Neural progenitor cell (in vitro differentiated cells): Measurements from ENCODE around the gene SLC25A34. TPM values are rescaled to one million over a fixed set of nuclear protein-coding genes. Genes with fewer than 3 reads are reported as not detected.

Source experiments
- DNase-seq: peaks from one replicate; pipeline ENCODE4 v3.0.0-alpha.2; 2016; ENCODE audit warnings: low spot score
- H2AFZ ChIP-seq: fragments of 200-600 bp; sonication (generic); replicated peaks from 2 replicates; pipeline ENCODE4 v1.6.1; 2016; ENCODE audit warnings: antibody characterized with exemption
- H3F3A ChIP-seq: fragments of 200-600 bp; sonication (generic); 2 replicates; pipeline ENCODE4 v1.6.1; 2016; ENCODE audit warnings: antibody characterized with exemption, low read depth
- H3K27ac ChIP-seq: fragments of 200-600 bp; sonication (generic); 2 replicates; pipeline ENCODE4 v1.5.1; 2016; ENCODE audit warnings: mild to moderate bottlenecking
- H3K27me3 ChIP-seq: fragments of 200-600 bp; sonication (generic); 2 replicates; pipeline ENCODE4 v1.6.1; 2016; ENCODE audit warnings: mild to moderate bottlenecking, moderate library complexity
- H3K36me3 ChIP-seq: fragments of 200-600 bp; sonication (generic); 2 replicates; pipeline ENCODE4 v1.5.1; 2016
- H3K4me1 ChIP-seq: fragments of 200-600 bp; sonication (generic); 2 replicates; pipeline ENCODE4 v1.6.1; 2016; ENCODE audit warnings: mixed run types
- H3K4me2 ChIP-seq: fragments of 200-600 bp; sonication (generic); 2 replicates; pipeline ENCODE4 v1.6.1; 2016
- H3K4me3 ChIP-seq: fragments of 200-600 bp; sonication (generic); 2 replicates; pipeline ENCODE4 v1.5.1; 2016
- H3K79me2 ChIP-seq: fragments of 200-600 bp; sonication (generic); 2 replicates; pipeline ENCODE4 v1.6.1; 2016; ENCODE audit warnings: low read depth
- H3K9ac ChIP-seq: fragments of 200-600 bp; sonication (generic); 2 replicates; pipeline ENCODE4 v1.6.1; 2016
- H3K9me3 ChIP-seq: fragments of 200-600 bp; sonication (generic); 2 replicates; pipeline ENCODE4 v1.5.1; 2016; ENCODE audit warnings: low read depth
- H4K20me1 ChIP-seq: fragments of 200-600 bp; sonication (generic); 2 replicates; pipeline ENCODE4 v1.6.1; 2016; ENCODE audit warnings: low read depth
- H3K27ac Mint-ChIP-seq: 3 replicates; pipeline ENCODE4 v1.8.0; 2021; ENCODE audit warnings: mixed read lengths
- H3K27me3 Mint-ChIP-seq: 2 replicates; pipeline ENCODE4 v1.8.0; 2022; ENCODE audit warnings: low read depth, mild to moderate bottlenecking, inconsistent platforms, moderate library complexity, mixed read lengths; ENCODE audit not compliant: insufficient read depth
- H3K36me3 Mint-ChIP-seq: 3 replicates; pipeline ENCODE4 v1.8.0; 2021; ENCODE audit warnings: mixed read lengths
- H3K4me1 Mint-ChIP-seq: 3 replicates; pipeline ENCODE4 v1.8.0; 2021; ENCODE audit warnings: mixed read lengths
- H3K4me3 Mint-ChIP-seq: 3 replicates; pipeline ENCODE4 v1.8.0; 2021; ENCODE audit warnings: mild to moderate bottlenecking, moderate library complexity, mixed read lengths
- H3K9me3 Mint-ChIP-seq: 3 replicates; pipeline ENCODE4 v1.8.0; 2020; ENCODE audit warnings: mixed read lengths
- EZH2 ChIP-seq: fragments of 200-600 bp; sonication (generic); IDR thresholded peaks from 2 replicates; pipeline ENCODE4 v1.6.1; 2017; ENCODE audit warnings: antibody characterized with exemption, mild to moderate bottlenecking, moderate library complexity
- EZH2phosphoT487 ChIP-seq: fragments of 200-600 bp; sonication (generic); IDR thresholded peaks from 2 replicates; pipeline ENCODE4 v1.6.1; 2017; ENCODE audit warnings: antibody characterized with exemption
- total RNA-seq: library from RNA; depleted of rRNA; stranded (reverse); fragments of >200 nt; gene quantifications from 2 replicates; pipeline ENCODE4 v1.2.3, GENCODE V29; 2015; ENCODE audit warnings: low replicate concordance
- TF ChIP-seq, protein P1 (sequence below): fragments of 200-600 bp; sonication (generic); IDR thresholded peaks from 2 replicates; pipeline ENCODE4 v1.5.1; 2017; ENCODE audit warnings: antibody characterized with exemption, mild to moderate bottlenecking

SLC25A34 gene
- total RNA-seq, 1 donor from 2014 or later: 0.34 TPM

DNA sequence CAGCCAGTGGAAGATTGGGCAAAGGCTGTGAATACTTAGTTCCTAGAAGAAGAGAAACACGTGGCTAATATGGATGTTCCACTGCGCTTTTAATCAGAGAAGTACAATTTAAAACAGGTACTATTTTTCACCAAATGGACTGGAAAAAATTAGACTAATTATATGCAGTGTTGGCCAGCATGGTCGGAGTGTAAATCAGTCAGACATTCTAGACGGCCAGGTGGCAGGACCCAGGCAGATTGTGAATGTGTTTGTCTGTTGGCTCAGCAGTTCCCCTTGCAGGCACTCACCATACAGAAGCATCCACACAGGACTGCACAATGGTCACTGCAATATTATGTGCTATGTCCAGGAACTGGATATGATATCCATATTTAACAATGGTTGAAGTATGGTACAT lies 23.9 kb upstream of the SLC25A34 start:
- no peak overlapping the region for H3K27ac ChIP-seq
- no peaks in the 10 kb centered on the region for H3K36me3 ChIP-seq
- TF ChIP-seq, protein P1, sequence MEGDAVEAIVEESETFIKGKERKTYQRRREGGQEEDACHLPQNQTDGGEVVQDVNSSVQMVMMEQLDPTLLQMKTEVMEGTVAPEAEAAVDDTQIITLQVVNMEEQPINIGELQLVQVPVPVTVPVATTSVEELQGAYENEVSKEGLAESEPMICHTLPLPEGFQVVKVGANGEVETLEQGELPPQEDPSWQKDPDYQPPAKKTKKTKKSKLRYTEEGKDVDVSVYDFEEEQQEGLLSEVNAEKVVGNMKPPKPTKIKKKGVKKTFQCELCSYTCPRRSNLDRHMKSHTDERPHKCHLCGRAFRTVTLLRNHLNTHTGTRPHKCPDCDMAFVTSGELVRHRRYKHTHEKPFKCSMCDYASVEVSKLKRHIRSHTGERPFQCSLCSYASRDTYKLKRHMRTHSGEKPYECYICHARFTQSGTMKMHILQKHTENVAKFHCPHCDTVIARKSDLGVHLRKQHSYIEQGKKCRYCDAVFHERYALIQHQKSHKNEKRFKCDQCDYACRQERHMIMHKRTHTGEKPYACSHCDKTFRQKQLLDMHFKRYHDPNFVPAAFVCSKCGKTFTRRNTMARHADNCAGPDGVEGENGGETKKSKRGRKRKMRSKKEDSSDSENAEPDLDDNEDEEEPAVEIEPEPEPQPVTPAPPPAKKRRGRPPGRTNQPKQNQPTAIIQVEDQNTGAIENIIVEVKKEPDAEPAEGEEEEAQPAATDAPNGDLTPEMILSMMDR: no peak
- no peak for TF ChIP-seq EZH2phosphoT487
- no peak for TF ChIP-seq EZH2
- no peak overlapping the region for H3K4me3 ChIP-seq
- peaks cover 18% of the 10 kb centered on the region for H4K20me1 ChIP-seq
- Mint-ChIP-seq H3K27ac (no peak overlapping the region), H3K4me1 (peaks cover 4% of the 10 kb centered on the region), H3K9me3 (no peaks in the 10 kb centered on the region), H3K4me3 (no peak overlapping the region), H3K27me3 (peaks cover 4% of the 10 kb centered on the region), H3K36me3 (peaks cover 3% of the 10 kb centered on the region)
- no peak overlapping the region for H2AFZ ChIP-seq
- no peak for DNase-seq
- peaks cover 49% of the 10 kb centered on the region for H3K79me2 ChIP-seq
- no peak overlapping the region for H3K9ac ChIP-seq
- no peak overlapping the region for H3K4me2 ChIP-seq
- H3K4me1 ChIP-seq: no peaks in the 10 kb centered on the region
- no peaks in the 10 kb centered on the region for H3K27me3 ChIP-seq
- H3K9me3 ChIP-seq: no peaks in the 10 kb centered on the region
- H3F3A ChIP-seq: peaks cover 2% of the 10 kb centered on the region

DNA sequence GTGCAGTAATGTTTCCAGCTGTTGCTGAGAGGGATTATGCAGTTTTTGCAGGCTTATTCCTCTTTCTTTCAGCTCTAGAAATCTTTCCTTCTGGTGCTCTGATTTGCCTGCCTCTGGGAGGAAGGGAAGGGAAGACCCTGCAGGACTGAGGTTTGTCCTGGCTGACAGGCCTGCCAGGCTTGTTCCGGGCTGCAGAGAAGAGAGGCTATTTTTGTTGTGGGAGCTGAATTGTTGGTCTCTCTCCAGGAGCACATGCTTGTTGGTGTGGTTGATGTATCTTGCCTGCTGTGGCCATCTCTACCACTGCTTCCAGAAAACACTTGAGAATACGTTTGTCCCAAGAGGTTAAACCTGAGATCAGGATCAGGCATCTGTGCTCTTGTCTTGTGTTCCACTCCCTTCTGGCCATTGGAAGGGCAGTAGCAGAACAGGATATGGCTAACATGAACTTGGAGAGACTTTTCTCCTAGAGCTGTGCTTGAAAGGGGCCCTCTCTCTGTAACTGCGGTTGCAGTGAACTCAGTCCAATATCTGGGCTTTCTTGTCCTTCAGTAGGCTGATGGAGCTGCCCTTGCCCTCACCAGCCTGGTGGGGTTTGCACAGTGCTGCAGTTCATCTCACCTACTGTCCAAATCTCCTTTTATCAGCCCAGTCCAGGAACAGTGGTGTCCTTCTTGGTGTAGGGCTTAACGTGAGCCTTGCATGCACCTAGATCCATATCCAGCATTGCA lies 21.5 kb upstream of the SLC25A34 start:
- Histone ChIP-seq H3K79me2 (peaks cover 33% of the 10 kb centered on the region), H3K27me3 (no peaks in the 10 kb centered on the region), H3K27ac (no peak overlapping the region), H3K4me1 (no peaks in the 10 kb centered on the region), H2AFZ (no peak overlapping the region), H3K4me3 (no peak overlapping the region), H3K9me3 (no peaks in the 10 kb centered on the region), H4K20me1 (peaks cover 8% of the 10 kb centered on the region), H3K4me2 (no peak overlapping the region), H3F3A (peaks cover 2% of the 10 kb centered on the region), H3K9ac (no peak overlapping the region), H3K36me3 (no peaks in the 10 kb centered on the region)
- Mint-ChIP-seq H3K9me3 (no peaks in the 10 kb centered on the region), H3K36me3 (peaks cover 11% of the 10 kb centered on the region), H3K27me3 (peaks cover 6% of the 10 kb centered on the region), H3K27ac (no peak overlapping the region), H3K4me1 (peaks cover 4% of the 10 kb centered on the region), H3K4me3 (no peak overlapping the region)
- no peak for TF ChIP-seq EZH2phosphoT487
- TF ChIP-seq, protein P1: no peak
- TF ChIP-seq EZH2: no peak
- DNase-seq: no peak

DNA sequence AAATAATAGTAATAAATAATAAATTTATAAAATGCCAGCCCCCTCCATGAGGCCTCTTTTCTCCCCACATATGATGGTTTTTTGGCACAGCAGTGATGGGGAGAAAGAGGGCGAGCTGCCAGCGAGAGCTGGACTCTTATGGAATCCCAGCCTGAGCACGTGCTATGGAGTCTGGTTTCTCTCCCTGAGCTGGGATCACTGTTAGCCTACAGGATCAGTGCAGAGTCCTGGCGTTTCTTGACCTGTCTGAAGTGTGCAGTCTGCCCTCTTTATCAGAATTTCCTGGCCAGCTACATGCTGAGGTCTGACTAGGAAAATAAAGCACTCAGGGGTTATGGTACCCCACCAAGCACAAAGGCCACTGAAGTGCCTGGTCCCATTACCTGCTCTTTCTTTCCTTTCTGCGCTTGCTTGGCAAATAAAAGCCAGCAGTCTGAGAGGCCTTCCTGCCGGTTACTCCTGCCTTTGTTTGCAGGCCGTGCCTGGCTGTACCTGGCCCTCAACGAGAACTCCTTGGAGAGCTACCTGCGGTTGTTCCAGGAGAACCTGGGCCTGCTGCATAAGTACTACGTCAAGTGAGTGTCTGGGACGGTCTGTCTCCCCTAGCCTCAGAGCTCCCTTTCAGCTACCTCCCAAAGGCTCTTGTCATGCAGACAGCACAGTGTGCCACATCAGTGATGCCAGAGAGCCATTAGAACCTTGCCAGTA lies 18.5 kb upstream of the SLC25A34 start:
- H3K9me3 ChIP-seq: no peaks in the 10 kb centered on the region
- peaks cover 13% of the 10 kb centered on the region for H3K36me3 Mint-ChIP-seq
- TF ChIP-seq EZH2 (no peak), EZH2phosphoT487 (no peak)
- TF ChIP-seq, protein P1: no peak
- H4K20me1 ChIP-seq: peaks cover 8% of the 10 kb centered on the region
- H3K4me1 Mint-ChIP-seq: peaks cover 4% of the 10 kb centered on the region
- H3K9me3 Mint-ChIP-seq: no peaks in the 10 kb centered on the region
- no peak overlapping the region for H3K27ac Mint-ChIP-seq
- no peaks in the 10 kb centered on the region for H3K36me3 ChIP-seq
- no peak overlapping the region for H3K27ac ChIP-seq
- H3K79me2 ChIP-seq: peaks cover 22% of the 10 kb centered on the region
- H2AFZ ChIP-seq: no peak overlapping the region
- no peak for DNase-seq
- no peak overlapping the region for H3K4me3 ChIP-seq
- no peak overlapping the region for H3K9ac ChIP-seq
- peaks cover 2% of the 10 kb centered on the region for H3F3A ChIP-seq
- no peaks in the 10 kb centered on the region for H3K4me1 ChIP-seq
- H3K4me2 ChIP-seq: no peak overlapping the region
- H3K27me3 Mint-ChIP-seq: peaks cover 7% of the 10 kb centered on the region
- no peak overlapping the region for H3K4me3 Mint-ChIP-seq
- no peaks in the 10 kb centered on the region for H3K27me3 ChIP-seq
